GM18505 (cell line): ENCODE measurements around the gene MSH2.

Experiments
- ATAC-seq: cut with Tn5 transposase; IDR thresholded peaks from one replicate; pipeline ENCODE4 v1.9.1; 2021; ENCODE audit not compliant: unreplicated experiment
- POLR2A ChIP-seq: IDR thresholded peaks from 4 replicates; pipeline ENCODE4 v1.6.1; 2011; ENCODE audit warnings: borderline replicate concordance; ENCODE audit not compliant: insufficient read depth, insufficient read length; ENCODE audit errors: extremely low read depth

MSH2 gene

GRCh38 chr2:47516360-47517104 is 113.6 kb downstream of the MSH2 start:
- ATAC-seq: no peak
- no peak for TF ChIP-seq POLR2A

GRCh38 chr2:47518497-47519146 is 115.7 kb downstream of the MSH2 start:
- no peak for TF ChIP-seq POLR2A
- no peak for ATAC-seq

- no peak for ATAC-seq
- no peak for TF ChIP-seq POLR2A
Observed at GRCh38 chr2:47519147-47519537, 116.2 kb downstream of the MSH2 start.

GRCh38 chr2:47519604-47520301 is 116.8 kb downstream of the MSH2 start:
- no peak for TF ChIP-seq POLR2A

DNA sequence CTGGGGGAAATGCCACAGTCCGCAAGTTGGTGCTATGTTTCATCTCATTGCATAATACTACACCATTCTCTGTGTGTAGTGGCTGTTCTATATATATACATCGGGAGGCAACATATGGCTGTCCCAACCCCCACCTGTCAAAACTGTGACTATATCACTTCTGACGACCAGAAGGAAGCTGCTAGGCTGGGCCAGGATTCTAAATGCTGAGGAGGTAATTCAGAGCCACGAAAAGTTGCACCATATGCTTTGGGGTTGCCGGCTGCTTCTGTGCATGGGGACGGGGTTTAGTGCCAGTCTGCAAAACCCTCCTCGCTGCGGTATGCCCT is 117.3 kb downstream of the MSH2 start:
- TF ChIP-seq POLR2A: no peak
- no peak for ATAC-seq

More at GRCh38 chr2:47519604-47520301, 116.8 kb downstream of the MSH2 start:
- no peak for ATAC-seq

DNA sequence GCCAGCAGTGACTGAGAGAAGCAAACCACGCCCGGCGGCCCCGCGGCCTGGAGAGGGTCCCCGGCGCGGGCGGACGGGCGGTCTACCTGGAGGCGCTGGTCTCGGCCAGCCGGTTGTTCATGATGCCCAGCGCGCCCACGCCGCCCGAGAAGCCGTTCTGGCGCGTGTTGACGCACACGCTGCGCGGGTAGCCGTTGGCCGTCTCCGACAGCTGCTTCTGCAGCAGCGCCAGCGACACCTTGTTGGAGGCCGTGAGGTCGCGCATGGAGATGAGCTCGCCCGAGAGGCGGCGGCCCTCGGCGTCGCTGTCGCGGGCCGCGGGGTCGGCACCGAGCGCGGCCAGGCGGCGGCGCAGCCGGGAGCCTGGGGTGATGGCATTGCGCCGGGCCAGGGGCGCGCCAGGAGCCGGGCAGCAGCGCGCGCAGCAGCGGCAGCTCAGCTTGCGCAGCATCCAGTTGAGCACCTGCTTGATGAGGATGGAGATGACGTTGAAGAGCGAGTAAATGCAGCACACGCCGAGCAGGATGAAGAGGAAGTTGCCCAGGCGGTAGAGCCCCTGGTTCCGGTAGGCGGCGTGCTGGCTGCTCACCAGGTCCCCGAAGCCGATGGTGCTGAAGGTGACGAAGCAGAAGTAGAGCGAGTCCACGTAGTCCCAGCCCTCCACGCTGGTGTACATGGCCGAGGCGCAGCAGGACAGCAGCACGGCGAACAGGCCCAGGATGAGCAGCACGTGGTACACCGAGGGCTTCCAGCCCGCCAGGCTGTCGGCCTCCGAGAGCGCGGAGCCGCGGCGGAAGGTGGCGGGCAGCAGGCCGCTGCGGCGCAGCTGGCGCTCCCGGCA is 118.1 kb downstream of the MSH2 start:
- ATAC-seq: peak; percentile 81
- TF ChIP-seq POLR2A: peak; percentile 50

DNA sequence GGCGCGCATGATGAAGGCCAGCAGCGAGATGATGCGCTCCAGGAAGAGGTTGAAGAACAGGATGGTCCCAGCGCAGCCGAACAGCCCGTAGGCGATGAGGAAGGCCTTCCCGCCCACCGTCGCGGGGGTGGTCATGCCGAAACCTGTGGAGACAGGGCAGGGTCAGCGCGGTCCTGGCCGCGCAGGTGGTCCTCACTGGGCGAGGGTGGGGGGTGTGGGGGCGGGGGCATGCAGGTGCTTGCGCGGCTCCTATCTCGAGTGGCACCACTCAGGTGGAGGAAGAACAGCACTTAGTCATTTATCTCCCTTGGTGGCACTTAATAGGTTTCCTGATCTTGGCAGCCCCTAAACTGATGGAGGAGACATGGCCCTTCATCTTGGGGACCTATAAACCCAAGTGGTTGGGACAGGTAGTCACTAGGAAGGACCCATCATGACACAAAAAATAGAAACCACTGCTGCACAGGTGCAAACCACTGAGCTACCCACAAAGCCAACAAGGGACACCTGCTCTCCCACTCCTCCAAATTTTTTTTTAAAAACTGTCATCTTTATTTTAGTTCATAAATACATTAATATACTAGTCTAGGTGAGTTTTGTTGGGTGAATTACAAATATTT is 118.8 kb downstream of the MSH2 start:
- TF ChIP-seq POLR2A: no peak
- ATAC-seq: no peak

GRCh38 chr2:47525167-47525566 is 122.2 kb downstream of the MSH2 start:
- TF ChIP-seq POLR2A: no peak
- ATAC-seq: no peak

GRCh38 chr2:47528455-47528854 is 125.5 kb downstream of the MSH2 start:
- TF ChIP-seq POLR2A: no peak
- ATAC-seq: no peak

GRCh38 chr2:47528874-47529273 is 125.9 kb downstream of the MSH2 start:
- ATAC-seq: no peak
- TF ChIP-seq POLR2A: no peak

DNA sequence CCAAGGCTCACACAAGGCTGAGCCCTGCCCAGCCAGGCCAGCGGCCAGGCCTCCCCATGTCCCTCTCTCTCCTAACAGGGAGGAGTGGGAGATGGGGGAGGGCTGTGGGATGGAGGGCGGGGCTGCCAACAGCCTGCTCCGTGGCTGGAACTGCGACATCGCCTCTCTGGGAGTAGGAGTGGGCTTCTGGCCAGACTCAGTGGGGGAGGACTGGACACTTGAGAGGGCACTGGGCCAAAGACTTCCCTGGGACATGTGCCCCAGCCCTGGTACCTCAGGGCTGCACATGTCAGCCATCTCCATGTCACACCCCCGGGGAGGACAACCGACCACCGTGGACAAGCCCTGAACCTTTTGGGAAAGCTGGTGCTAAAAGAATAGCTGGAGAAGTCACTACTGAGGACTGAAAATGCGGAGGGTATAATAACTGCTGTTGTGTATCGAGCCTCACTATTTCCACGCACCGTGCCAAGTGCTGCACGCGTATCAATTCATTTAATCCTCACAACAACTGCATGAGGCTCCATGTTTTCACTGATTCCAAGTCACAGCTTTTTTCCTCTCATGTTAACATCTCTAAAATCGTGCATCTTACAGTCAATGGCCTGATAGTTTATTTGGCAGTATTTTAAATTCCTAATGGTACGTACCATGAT is 127.3 kb downstream of the MSH2 start:
- TF ChIP-seq POLR2A: no peak
- ATAC-seq: no peak

GRCh38 chr2:47531378-47532042 is 128.6 kb downstream of the MSH2 start:
- TF ChIP-seq POLR2A: no peak
- ATAC-seq: no peak
